Esophagus muscularis mucosa (tissue), 3 donors: ENCODE results near the gene FXYD6.

ENCODE experiments used
- EP300 ChIP-seq: sonication (generic); formaldehyde crosslinking; IDR thresholded peaks from one replicate; pipeline ENCODE4 v1.6.1; 2017; ENCODE audit warnings: antibody characterized with exemption
- TF ChIP-seq, protein P1 (sequence below), 3 experiments: fragments of 200-600 bp in 2 of 3; fragments of 450-650 bp in 1 of 3; sonication (generic) in 2 of 3; IDR thresholded peaks; one replicate each; pipeline ENCODE4 v1.5.1; 2017 to 2019; ENCODE audit warnings: antibody characterized with exemption in 3 of 3, mild to moderate bottlenecking in 2 of 3, moderate library complexity in 1 of 3

- TF ChIP-seq, protein P1, sequence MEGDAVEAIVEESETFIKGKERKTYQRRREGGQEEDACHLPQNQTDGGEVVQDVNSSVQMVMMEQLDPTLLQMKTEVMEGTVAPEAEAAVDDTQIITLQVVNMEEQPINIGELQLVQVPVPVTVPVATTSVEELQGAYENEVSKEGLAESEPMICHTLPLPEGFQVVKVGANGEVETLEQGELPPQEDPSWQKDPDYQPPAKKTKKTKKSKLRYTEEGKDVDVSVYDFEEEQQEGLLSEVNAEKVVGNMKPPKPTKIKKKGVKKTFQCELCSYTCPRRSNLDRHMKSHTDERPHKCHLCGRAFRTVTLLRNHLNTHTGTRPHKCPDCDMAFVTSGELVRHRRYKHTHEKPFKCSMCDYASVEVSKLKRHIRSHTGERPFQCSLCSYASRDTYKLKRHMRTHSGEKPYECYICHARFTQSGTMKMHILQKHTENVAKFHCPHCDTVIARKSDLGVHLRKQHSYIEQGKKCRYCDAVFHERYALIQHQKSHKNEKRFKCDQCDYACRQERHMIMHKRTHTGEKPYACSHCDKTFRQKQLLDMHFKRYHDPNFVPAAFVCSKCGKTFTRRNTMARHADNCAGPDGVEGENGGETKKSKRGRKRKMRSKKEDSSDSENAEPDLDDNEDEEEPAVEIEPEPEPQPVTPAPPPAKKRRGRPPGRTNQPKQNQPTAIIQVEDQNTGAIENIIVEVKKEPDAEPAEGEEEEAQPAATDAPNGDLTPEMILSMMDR (IDR thresholded peaks at IDR 0.05) = no peak
- TF ChIP-seq EP300 = no peak
Measured at GRCh38 chr11:117876341-117877119, at the start of gene FXYD6.
